ENCODE measurements around the gene TEDC1.

DNA sequence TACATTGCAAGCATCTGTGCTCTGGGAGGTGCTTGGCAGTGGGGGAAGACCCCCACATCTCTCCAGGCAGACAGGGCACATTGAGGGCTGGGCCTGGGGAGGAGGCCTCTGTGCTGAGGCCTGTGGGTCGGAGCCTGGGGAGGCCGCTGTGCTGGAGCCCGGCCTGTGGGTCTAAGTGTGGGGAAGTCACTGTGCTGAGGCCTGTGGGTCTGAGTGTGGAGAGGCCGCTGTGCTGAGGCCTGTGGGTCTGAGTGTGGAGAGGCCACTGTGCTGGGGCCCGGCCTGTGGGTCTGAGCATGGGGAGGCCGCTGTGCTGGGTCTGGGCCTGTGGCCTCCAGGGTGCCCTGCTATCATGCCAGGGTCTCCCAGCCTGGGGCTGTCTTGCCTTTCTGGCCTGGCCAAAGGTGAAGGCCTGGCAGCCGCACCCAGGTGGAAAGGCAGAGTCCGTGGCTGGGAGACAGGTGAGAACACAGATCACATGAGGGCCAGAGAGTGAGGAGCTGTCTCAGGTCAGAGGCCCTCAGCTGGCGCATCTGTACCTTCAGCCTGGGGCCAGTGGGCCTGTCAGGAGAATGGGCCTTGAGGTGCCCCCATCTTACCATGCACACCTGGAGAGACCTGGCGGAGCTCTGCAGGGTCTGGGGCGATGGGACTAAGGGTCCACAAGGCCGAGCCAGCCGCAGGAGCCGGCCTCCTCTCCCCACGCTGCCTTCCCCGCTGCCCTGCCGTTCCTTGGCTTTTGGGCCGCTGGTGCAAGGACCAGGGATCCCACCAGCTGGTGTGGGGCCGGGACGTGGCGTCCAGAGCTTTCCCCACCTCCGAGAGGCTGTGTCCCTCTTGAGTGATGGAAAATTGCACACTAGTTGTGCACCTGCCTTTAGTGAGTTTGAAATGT is 35.0 kb upstream of the TEDC1 start:
- no peak for TF ChIP-seq KLF10 (tag by site-specific recombination; IDR thresholded peaks at IDR 0.05)
- TF ChIP-seq, protein P1, sequence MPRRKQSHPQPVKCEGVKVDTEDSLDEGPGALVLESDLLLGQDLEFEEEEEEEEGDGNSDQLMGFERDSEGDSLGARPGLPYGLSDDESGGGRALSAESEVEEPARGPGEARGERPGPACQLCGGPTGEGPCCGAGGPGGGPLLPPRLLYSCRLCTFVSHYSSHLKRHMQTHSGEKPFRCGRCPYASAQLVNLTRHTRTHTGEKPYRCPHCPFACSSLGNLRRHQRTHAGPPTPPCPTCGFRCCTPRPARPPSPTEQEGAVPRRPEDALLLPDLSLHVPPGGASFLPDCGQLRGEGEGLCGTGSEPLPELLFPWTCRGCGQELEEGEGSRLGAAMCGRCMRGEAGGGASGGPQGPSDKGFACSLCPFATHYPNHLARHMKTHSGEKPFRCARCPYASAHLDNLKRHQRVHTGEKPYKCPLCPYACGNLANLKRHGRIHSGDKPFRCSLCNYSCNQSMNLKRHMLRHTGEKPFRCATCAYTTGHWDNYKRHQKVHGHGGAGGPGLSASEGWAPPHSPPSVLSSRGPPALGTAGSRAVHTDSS (tag by site-specific recombination; IDR thresholded peaks at IDR 0.05), result no peak
- TF ChIP-seq REST (tag by site-specific recombination; IDR thresholded peaks at IDR 0.05), result no peak
- TF ChIP-seq KLF9 (tag by site-specific recombination; IDR thresholded peaks at IDR 0.05; ENCODE audit: low read depth), result no peak
- no peak for TF ChIP-seq ZNF518A (tag by site-specific recombination; conservative IDR thresholded peaks at IDR 0.05; ENCODE audit: low read depth)
